MM.1S (cell line): ENCODE measurements around the gene ST8SIA5.

Source experiments
- CTCF ChIP-seq: fragments of 300-600 bp; sonication (generic); IDR thresholded peaks from 2 replicates; pipeline ENCODE4 v1.5.1; 2016; ENCODE audit warnings: antibody characterized with exemption, low read length, mixed read lengths
- EZH2 ChIP-seq: fragments of 300-600 bp; sonication (generic); optimal IDR thresholded peaks from 2 replicates; pipeline ENCODE3; 2017; ENCODE audit warnings: low read depth, mild to moderate bottlenecking, antibody characterized with exemption, low read length, mixed read lengths

GRCh38 chr18:46736736-46737135, 20.1 kb downstream of the ST8SIA5 start:
- no peak for TF ChIP-seq EZH2
- no peak for TF ChIP-seq CTCF
